ENCODE data around the gene CENPO.

The CENPO gene

GRCh38 chr2:24768601-24769000, 24.6 kb upstream of the CENPO start:
- no peak overlapping the region for H3K27ac ChIP-seq
- TF ChIP-seq ZFX (IDR thresholded peaks at IDR 0.05) (no peak), CTCF (conservative IDR thresholded peaks at IDR 0.05) (no peak)

- TF ChIP-seq CTCF (conservative IDR thresholded peaks at IDR 0.05): no peak
- TF ChIP-seq ZFX (IDR thresholded peaks at IDR 0.05): no peak
Measured at GRCh38 chr2:24771061-24771460, 22.2 kb upstream of the CENPO start.

GRCh38 chr2:24771764-24772586, 21.2 kb upstream of the CENPO start:
- TF ChIP-seq CTCF (conservative IDR thresholded peaks at IDR 0.05) (no peak), ZFX (IDR thresholded peaks at IDR 0.05) (no peak)

More at GRCh38 chr2:24771061-24771460, 22.2 kb upstream of the CENPO start:
- H3K27ac ChIP-seq: no peak overlapping the region

GRCh38 chr2:24774373-24774772, 18.9 kb upstream of the CENPO start:
- TF ChIP-seq ZFX (IDR thresholded peaks at IDR 0.05): no peak
- no peak for TF ChIP-seq CTCF (conservative IDR thresholded peaks at IDR 0.05)
- H3K27ac ChIP-seq: no peak overlapping the region

More at GRCh38 chr2:24771764-24772586, 21.2 kb upstream of the CENPO start:
- no peak overlapping the region for H3K27ac ChIP-seq

- H3K27ac ChIP-seq: no peak overlapping the region
- TF ChIP-seq ZFX (IDR thresholded peaks at IDR 0.05) (no peak), CTCF (conservative IDR thresholded peaks at IDR 0.05) (no peak)
Measured at GRCh38 chr2:24779116-24779515, 14.1 kb upstream of the CENPO start.

GRCh38 chr2:24783641-24784040, 9.6 kb upstream of the CENPO start:
- TF ChIP-seq ZFX (IDR thresholded peaks at IDR 0.05) (no peak), CTCF (conservative IDR thresholded peaks at IDR 0.05) (no peak)
- no peak overlapping the region for H3K27ac ChIP-seq

GRCh38 chr2:24785671-24786321, 7.4 kb upstream of the CENPO start:
- H3K27ac ChIP-seq: no peak overlapping the region
- TF ChIP-seq CTCF (conservative IDR thresholded peaks at IDR 0.05) (no peak), ZFX (IDR thresholded peaks at IDR 0.05) (no peak)

Measured in C4-2B (cell line).